Ishikawa (cell line): ENCODE data around the gene CDC42BPB.

Experiments
- CEBPB ChIP-seq: IDR thresholded peaks from 2 replicates; pipeline ENCODE4 v1.6.1; 2012
- CREB1 ChIP-seq: IDR thresholded peaks from 2 replicates; pipeline ENCODE4 v1.6.1; 2012; ENCODE audit warnings: low read depth
- EGR1 ChIP-seq: IDR thresholded peaks from 2 replicates; pipeline ENCODE4 v1.6.1; 2012
- EP300 ChIP-seq: IDR thresholded peaks from 2 replicates; pipeline ENCODE4 v1.6.1; 2012; ENCODE audit warnings: borderline replicate concordance
- FOXM1 ChIP-seq: IDR thresholded peaks from 2 replicates; pipeline ENCODE4 v1.6.1; 2012; ENCODE audit warnings: low read depth, borderline replicate concordance
- NFIC ChIP-seq: IDR thresholded peaks from 2 replicates; pipeline ENCODE4 v1.6.1; 2012
- RAD21 ChIP-seq: IDR thresholded peaks from 2 replicates; pipeline ENCODE4 v1.6.1; 2012; ENCODE audit warnings: low read depth
- TAF1 ChIP-seq: IDR thresholded peaks from 2 replicates; pipeline ENCODE4 v1.6.1; 2012; ENCODE audit warnings: low read depth, mild to moderate bottlenecking
- TCF12 ChIP-seq: IDR thresholded peaks from 2 replicates; pipeline ENCODE4 v1.6.1; 2012; ENCODE audit warnings: low read depth
- TEAD4 ChIP-seq: IDR thresholded peaks from 2 replicates; pipeline ENCODE4 v1.6.1; 2012
- YY1 ChIP-seq: IDR thresholded peaks from 2 replicates; pipeline ENCODE4 v1.6.1; 2012; ENCODE audit warnings: low read depth
- ZBTB7A ChIP-seq: IDR thresholded peaks from 2 replicates; pipeline ENCODE4 v1.6.1; 2012; ENCODE audit warnings: low read depth
- TF ChIP-seq, protein P1 (sequence below): IDR thresholded peaks from 2 replicates; pipeline ENCODE4 v1.6.1; 2012
- TF ChIP-seq, protein P2 (sequence below): IDR thresholded peaks from 2 replicates; pipeline ENCODE4 v1.6.1; 2012; ENCODE audit warnings: low read depth, mild to moderate bottlenecking
- TF ChIP-seq, protein P3 (sequence below): IDR thresholded peaks from 2 replicates; pipeline ENCODE4 v1.6.1; 2012

CDC42BPB gene

DNA sequence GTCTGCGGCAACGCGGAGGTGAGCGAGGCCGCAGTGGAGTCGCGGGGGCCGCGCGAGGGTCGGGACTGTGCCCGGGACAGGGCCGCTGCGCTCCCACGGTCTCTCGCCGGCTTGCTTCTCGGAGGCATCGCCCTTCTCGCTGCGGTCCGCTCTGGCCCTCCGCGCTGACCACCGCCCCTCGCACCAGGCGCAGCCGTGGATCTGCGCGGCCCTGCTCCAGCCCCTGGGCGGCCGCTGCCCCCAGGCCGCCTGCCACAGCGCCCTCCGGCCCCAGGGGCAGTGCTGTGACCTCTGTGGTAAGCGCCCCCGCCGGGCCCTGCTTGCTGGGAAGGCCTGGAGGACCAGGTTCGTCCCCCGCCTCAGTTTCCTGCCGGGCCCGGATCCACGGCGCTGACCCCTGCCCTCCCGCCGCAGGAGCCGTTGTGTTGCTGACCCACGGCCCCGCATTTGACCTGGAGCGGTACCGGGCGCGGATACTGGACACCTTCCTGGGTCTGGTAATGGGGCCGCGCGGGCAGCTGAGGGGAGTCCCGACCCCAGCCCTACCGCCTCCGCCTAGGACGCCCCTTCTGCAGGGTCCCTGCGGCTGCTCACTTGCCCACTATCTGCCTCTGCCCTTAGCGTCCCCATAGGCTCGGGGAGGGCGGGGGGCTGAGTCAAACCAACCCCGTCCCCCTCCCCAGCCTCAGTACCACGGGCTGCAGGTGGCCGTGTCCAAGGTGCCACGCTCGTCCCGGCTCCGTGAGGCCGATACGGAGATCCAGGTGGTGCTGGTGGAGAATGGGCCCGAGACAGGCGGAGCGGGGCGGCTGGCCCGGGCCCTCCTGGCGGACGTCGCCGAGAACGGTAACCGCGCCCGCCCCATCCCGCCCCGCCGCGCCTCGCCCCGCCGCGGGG, 127.9 kb downstream of the CDC42BPB start:
- TF ChIP-seq, protein P1, sequence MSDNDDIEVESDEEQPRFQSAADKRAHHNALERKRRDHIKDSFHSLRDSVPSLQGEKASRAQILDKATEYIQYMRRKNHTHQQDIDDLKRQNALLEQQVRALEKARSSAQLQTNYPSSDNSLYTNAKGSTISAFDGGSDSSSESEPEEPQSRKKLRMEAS: no peak
- TF ChIP-seq NFIC (no peak), TCF12 (no peak), EGR1 (no peak), TAF1 (no peak), CEBPB (no peak), FOXM1 (no peak), TEAD4 (no peak), YY1 (no peak), ZBTB7A (no peak), RAD21 (no peak), CREB1 (no peak), EP300 (no peak)
- TF ChIP-seq, protein P2, sequence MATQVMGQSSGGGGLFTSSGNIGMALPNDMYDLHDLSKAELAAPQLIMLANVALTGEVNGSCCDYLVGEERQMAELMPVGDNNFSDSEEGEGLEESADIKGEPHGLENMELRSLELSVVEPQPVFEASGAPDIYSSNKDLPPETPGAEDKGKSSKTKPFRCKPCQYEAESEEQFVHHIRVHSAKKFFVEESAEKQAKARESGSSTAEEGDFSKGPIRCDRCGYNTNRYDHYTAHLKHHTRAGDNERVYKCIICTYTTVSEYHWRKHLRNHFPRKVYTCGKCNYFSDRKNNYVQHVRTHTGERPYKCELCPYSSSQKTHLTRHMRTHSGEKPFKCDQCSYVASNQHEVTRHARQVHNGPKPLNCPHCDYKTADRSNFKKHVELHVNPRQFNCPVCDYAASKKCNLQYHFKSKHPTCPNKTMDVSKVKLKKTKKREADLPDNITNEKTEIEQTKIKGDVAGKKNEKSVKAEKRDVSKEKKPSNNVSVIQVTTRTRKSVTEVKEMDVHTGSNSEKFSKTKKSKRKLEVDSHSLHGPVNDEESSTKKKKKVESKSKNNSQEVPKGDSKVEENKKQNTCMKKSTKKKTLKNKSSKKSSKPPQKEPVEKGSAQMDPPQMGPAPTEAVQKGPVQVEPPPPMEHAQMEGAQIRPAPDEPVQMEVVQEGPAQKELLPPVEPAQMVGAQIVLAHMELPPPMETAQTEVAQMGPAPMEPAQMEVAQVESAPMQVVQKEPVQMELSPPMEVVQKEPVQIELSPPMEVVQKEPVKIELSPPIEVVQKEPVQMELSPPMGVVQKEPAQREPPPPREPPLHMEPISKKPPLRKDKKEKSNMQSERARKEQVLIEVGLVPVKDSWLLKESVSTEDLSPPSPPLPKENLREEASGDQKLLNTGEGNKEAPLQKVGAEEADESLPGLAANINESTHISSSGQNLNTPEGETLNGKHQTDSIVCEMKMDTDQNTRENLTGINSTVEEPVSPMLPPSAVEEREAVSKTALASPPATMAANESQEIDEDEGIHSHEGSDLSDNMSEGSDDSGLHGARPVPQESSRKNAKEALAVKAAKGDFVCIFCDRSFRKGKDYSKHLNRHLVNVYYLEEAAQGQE: no peak
- TF ChIP-seq, protein P3, sequence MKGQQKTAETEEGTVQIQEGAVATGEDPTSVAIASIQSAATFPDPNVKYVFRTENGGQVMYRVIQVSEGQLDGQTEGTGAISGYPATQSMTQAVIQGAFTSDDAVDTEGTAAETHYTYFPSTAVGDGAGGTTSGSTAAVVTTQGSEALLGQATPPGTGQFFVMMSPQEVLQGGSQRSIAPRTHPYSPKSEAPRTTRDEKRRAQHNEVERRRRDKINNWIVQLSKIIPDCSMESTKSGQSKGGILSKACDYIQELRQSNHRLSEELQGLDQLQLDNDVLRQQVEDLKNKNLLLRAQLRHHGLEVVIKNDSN: no peak

DNA sequence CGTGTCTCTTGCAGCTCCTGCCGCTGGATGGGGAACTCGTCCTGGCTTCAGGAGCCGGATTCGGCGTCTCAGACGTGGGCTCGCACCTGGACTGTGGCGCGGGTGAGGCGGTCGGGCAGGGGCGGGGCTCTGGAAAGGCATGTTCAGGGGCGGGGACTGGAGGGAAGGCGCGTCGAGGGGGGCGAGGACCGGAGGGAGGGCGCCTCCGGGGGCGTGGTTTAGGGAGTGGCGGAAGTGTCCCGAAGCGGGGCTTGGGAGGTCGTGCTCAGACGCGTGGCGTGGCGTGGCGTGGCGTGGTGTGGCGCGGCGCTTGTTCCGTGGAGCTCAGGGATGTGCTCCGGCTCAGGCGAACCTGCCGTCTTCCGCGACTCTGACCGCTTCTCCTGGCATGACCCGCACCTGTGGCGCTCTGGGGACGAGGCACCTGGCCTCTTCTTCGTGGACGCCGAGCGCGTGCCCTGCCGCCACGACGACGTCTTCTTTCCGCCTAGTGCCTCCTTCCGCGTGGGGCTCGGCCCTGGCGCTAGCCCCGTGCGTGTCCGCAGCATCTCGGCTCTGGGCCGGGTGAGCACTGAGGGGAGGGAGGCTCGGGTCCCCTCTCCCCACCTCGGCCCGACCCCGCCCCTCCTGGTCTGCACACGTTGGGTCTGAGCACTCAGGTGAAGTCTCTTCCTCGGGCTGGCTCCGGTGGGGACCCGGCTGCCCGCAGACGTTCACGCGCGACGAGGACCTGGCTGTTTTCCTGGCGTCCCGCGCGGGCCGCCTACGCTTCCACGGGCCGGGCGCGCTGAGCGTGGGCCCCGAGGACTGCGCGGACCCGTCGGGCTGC, 128.7 kb downstream of the CDC42BPB start:
- TF ChIP-seq, protein P3: peak; percentile 14; the same call in 1 of the 2 replicates
- peak; percentile 59; the same call in 1 of the 2 replicates for TF ChIP-seq TAF1
- TF ChIP-seq NFIC: no peak
- no peak for TF ChIP-seq TEAD4
- TF ChIP-seq, protein P1: peak; percentile 100
- TF ChIP-seq EP300: no peak
- TF ChIP-seq ZBTB7A: peak; percentile 8; the same call in 1 of the 2 replicates
- no peak for TF ChIP-seq YY1
- TF ChIP-seq, protein P2: no peak
- no peak for TF ChIP-seq CEBPB
- no peak for TF ChIP-seq CREB1
- TF ChIP-seq EGR1: peak; percentile 25; the same call in 1 of the 2 replicates
- peak; percentile 31; the same call in 1 of the 2 replicates for TF ChIP-seq RAD21
- peak; percentile 22; the same call in 1 of the 2 replicates for TF ChIP-seq TCF12
- no peak for TF ChIP-seq FOXM1

DNA sequence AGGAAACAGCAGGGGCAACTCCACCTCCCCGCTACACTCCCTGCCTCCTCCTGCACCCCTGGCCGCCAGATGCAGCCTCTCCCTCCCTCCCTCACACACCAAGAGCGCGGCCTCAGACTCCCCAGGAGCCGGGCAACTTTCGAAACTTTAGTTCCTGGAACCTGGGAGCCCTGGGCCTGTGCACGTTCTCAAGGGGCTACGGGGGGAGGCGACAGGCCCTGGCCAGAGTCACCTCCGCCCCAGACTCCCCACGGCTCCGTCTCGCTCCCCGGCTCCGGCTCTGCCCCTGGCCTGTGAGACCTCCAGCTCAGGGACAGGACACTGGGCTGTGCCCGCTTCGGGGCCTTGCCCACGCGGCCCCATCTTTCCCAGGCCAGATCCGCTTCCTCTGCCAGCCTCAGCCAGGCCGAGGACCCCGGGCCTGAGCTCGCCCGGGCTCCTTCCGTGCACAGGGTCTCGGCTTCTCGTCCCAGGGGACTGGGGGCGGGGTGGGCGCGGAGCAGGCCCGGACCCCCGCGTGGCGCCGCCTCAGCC, 129.4 kb downstream of the CDC42BPB start:
- peak; percentile 31; the same call in 1 of the 2 replicates for TF ChIP-seq ZBTB7A
- peak; percentile 19; the same call in 1 of the 2 replicates for TF ChIP-seq TCF12
- TF ChIP-seq, protein P3: no peak
- TF ChIP-seq FOXM1: no peak

DNA sequence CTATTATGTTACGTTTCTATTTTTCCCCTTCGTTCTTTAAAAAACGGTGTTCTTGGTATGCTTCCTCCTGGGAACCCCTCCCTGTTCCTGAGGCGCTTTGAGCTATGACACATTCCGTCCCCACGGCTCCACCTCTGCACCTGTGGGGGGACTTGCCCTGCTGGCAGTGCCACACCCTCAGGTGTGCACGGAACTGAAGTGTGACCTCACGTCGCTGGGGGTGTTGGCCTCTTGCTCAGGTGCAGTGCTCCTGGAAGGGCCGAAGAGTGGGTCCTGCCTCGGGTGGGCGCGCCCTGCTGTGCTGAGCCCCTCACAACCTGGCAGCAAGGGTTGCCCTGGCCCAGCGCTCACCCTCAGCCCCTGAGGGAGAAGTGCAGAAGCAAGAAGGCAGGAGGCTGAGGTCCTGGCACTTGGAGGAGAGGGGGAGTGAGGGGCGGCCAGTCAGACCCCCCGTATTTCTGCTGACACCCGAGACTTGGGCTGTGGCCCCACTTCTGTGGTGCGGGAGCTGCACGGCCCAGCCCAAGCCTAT, 129.9 kb downstream of the CDC42BPB start:
- no peak for TF ChIP-seq CREB1
- TF ChIP-seq, protein P1: peak; percentile 65; the same call in 1 of the 2 replicates
- no peak for TF ChIP-seq FOXM1
- no peak; the same call in 1 of the 2 replicates for TF ChIP-seq RAD21
- 0 out of 2 replicates have a peak, but pooled peaks have one; percentile 1 for TF ChIP-seq TCF12
- peak; percentile 24; the same call in 1 of the 2 replicates for TF ChIP-seq ZBTB7A
- peak; percentile 48 for TF ChIP-seq TEAD4
